HepG2 (cell line): ENCODE results near the gene PRELID1. TPM values are rescaled to one million over a fixed set of nuclear protein-coding genes. Genes with fewer than 3 reads are reported as not detected.
A peak's percentile ranks its signal among the peaks of the same experiment; 100 is the strongest.

Experiments
- ATAC-seq: fragments of 200-7000 bp; cut with Tn5 transposase; 3 replicates; pipeline ENCODE4 v1.9.1; 2020; ENCODE audit warnings: mild to moderate bottlenecking, moderate library complexity
- BruUV-seq: library from RNA; stranded (reverse); fragments of 400-500 nt; replicated peaks from 2 replicates; lab custom pipeline; 2021; lab: Mats Ljungman, UMichigan
- CTCF ChIA-PET: fragments of 300-600 bp; formaldehyde crosslinking; extraction: SDS; loops from one replicate; lab custom pipeline; 2021; ENCODE audit warnings: low total read pairs, inconsistent platforms, low intra/inter-chr PET ratio; lab: Yijun Ruan, JAX
- POLR2A ChIA-PET: fragments of 350-600 bp; sonication (Branson Sonifier 250); formaldehyde crosslinking; loops from one replicate; lab custom pipeline; 2020; ENCODE audit warnings: antibody characterized with exemption, inconsistent platforms; lab: Yijun Ruan, JAX
- DNase-seq: peaks from one replicate; pipeline ENCODE4 v3.0.0-alpha.2; 2015; ENCODE audit warnings: low spot score
- FAIRE-seq: peaks from 3 replicates; lab custom pipeline; 2011; peaks lifted over from hg19 to GRCh38; lab: Jason Lieb, UNC
- H2AFZ ChIP-seq: one replicate; pipeline ENCODE4 v1.6.1; 2011; ENCODE audit warnings: low read length, inconsistent platforms
- H3K27ac ChIP-seq: fragments of 300-600 bp; 3 replicates; pipeline ENCODE4 v1.8.0; 2011; ENCODE audit warnings: mixed run types, mild to moderate bottlenecking, mixed read lengths, low read length, inconsistent platforms; ENCODE audit not compliant: insufficient read depth; ENCODE audit errors: extremely low read length
- H3K27me3 ChIP-seq, 2 experiments: fragments of 200-600 bp in 1 of 2; 2 replicates in 1 of 2; 3 replicates in 1 of 2; pipeline versions ENCODE4 v1.6.0 to v1.8.0; 2011; ENCODE audit warnings: low read length in 2 of 2, mild to moderate bottlenecking in 2 of 2, moderate library complexity in 2 of 2, inconsistent platforms in 1 of 2; ENCODE audit not compliant: insufficient read depth in 2 of 2, control insufficient read depth in 1 of 2
- H3K36me3 ChIP-seq, 2 experiments: fragments of 200-600 bp in 1 of 2; replicated peaks in 1 of 2; 2 replicates in 1 of 2; 3 replicates in 1 of 2; pipeline versions ENCODE4 v1.5.1 to v1.8.0; 2011; ENCODE audit warnings: low read length in 2 of 2, inconsistent platforms in 1 of 2; ENCODE audit not compliant: insufficient read depth in 2 of 2, control insufficient read depth in 1 of 2
- H3K4me1 ChIP-seq: 2 replicates; pipeline ENCODE4 v1.5.1; 2012; ENCODE audit warnings: low read length, inconsistent platforms; ENCODE audit not compliant: insufficient read depth
- H3K4me2 ChIP-seq: 2 replicates; pipeline ENCODE4 v1.6.0; 2011; ENCODE audit warnings: low read depth, low read length, inconsistent platforms
- H3K4me3 ChIP-seq, 3 experiments: fragments of 200-600 bp in 1 of 3; sonication (generic), shearing (Covaris generic) in 1 of 3; replicated peaks in 1 of 3; 2 replicates each; pipeline ENCODE4 v1.5.1; 2011 to 2016; ENCODE audit warnings: low read length in 3 of 3, inconsistent platforms in 2 of 3, low read depth in 2 of 3, mild to moderate bottlenecking in 2 of 3, control low read depth in 1 of 3, mixed read lengths in 1 of 3; ENCODE audit not compliant: insufficient read depth in 1 of 3
- H3K79me2 ChIP-seq: one replicate; pipeline ENCODE4 v1.6.1; 2011; ENCODE audit warnings: low read length, inconsistent platforms; ENCODE audit not compliant: insufficient read depth
- H3K9ac ChIP-seq: 2 replicates; pipeline ENCODE4 v1.6.0; 2011; ENCODE audit warnings: mild to moderate bottlenecking, low read depth, low read length, inconsistent platforms; ENCODE audit not compliant: insufficient read depth
- H3K9me3 ChIP-seq: 2 replicates; pipeline ENCODE4 v1.5.1; 2012; ENCODE audit warnings: mild to moderate bottlenecking, low read length
- H4K20me1 ChIP-seq: 2 replicates; pipeline ENCODE4 v1.6.0; 2011; ENCODE audit warnings: inconsistent platforms, mild to moderate bottlenecking, low read length, moderate library complexity; ENCODE audit not compliant: insufficient read depth
- BCLAF1 ChIP-seq: fragments of 450-650 bp; IDR thresholded peaks from 2 replicates; pipeline ENCODE4 v1.6.1; 2017; ENCODE audit warnings: mild to moderate bottlenecking
- CHD4 ChIP-seq: fragments of 200-600 bp; sonication (generic); IDR thresholded peaks from 2 replicates; pipeline ENCODE4 v1.7.0; 2017; ENCODE audit warnings: mild to moderate bottlenecking, low read length, borderline replicate concordance
- ELF4 ChIP-seq: sonication (generic); formaldehyde crosslinking; IDR thresholded peaks from 2 replicates; pipeline ENCODE4 v1.5.0; 2020; ENCODE audit warnings: missing genetic modification reagents, mild to moderate bottlenecking, moderate library complexity, borderline replicate concordance
- FIP1L1 ChIP-seq: fragments of 200-400 bp; formaldehyde crosslinking; IDR thresholded peaks from 2 replicates; pipeline ENCODE4 v1.6.1; 2018; ENCODE audit warnings: low read depth, mild to moderate bottlenecking, low read length, moderate library complexity, borderline replicate concordance; ENCODE audit not compliant: insufficient read depth
- NKX3-1 ChIP-seq: sonication (generic); formaldehyde crosslinking; IDR thresholded peaks from 2 replicates; pipeline ENCODE4 v1.5.0; 2020; ENCODE audit warnings: missing genetic modification reagents
- RBM39 ChIP-seq: fragments of 200-400 bp; formaldehyde crosslinking; IDR thresholded peaks from one replicate; pipeline ENCODE4 v1.6.1; 2018; ENCODE audit warnings: antibody characterized with exemption, mild to moderate bottlenecking, low read depth, low read length; ENCODE audit not compliant: poor library complexity, severe bottlenecking
- ZBTB21 ChIP-seq: sonication (generic); formaldehyde crosslinking; IDR thresholded peaks from 2 replicates; pipeline ENCODE4 v1.4.0; 2020; ENCODE audit warnings: missing genetic modification reagents
- ZBTB39 ChIP-seq: sonication (generic); formaldehyde crosslinking; IDR thresholded peaks from 2 replicates; pipeline ENCODE4 v1.5.0; 2020; ENCODE audit warnings: missing genetic modification reagents
- ZMYM3 ChIP-seq: sonication (generic); formaldehyde crosslinking; IDR thresholded peaks from 2 replicates; pipeline ENCODE4 v1.5.1; 2020; ENCODE audit warnings: mild to moderate bottlenecking, missing genetic modification reagents
- ZNF12 ChIP-seq: sonication (generic); formaldehyde crosslinking; IDR thresholded peaks from 2 replicates; pipeline ENCODE4 v1.5.0; 2020; ENCODE audit warnings: missing genetic modification reagents
- ZNF326 ChIP-seq: sonication (generic); formaldehyde crosslinking; IDR thresholded peaks from 2 replicates; pipeline ENCODE4 v1.4.0; 2020; ENCODE audit warnings: missing genetic modification reagents, borderline replicate concordance
- ZNF629 ChIP-seq: sonication (generic); formaldehyde crosslinking; conservative IDR thresholded peaks from 2 replicates; pipeline ENCODE4 v1.5.0; 2020; ENCODE audit warnings: missing genetic modification reagents
- ZNF775 ChIP-seq: sonication (generic); formaldehyde crosslinking; IDR thresholded peaks from 2 replicates; pipeline ENCODE4 v1.4.0; 2020; ENCODE audit warnings: missing genetic modification reagents, mild to moderate bottlenecking, moderate library complexity, borderline replicate concordance
- ZNF781 ChIP-seq: sonication (generic); formaldehyde crosslinking; IDR thresholded peaks from 2 replicates; pipeline ENCODE4 v1.5.1; 2020; ENCODE audit warnings: borderline replicate concordance, mild to moderate bottlenecking, missing genetic modification reagents; ENCODE audit errors: not compliant biosample characterization
- WGBS: methylation state at CpG from one replicate; pipeline ENCODE4 v1.1.6; 2017; ENCODE audit warnings: low lambda C conversion rate; 5-methylcytosine and 5-hydroxymethylcytosine counted together
- in situ Hi-C: cut with HindIII; loops from 2 replicates; pipeline ENCODE4 v1.10.0; 2017; ENCODE audit warnings: low pct_unique_long_range_greater_than_20kb; ENCODE audit not compliant: extremely low pct_ligation_motif_present
- intact Hi-C: fragments of 100-400 bp; cut with micrococcal nuclease; formaldehyde crosslinking; loops from one replicate; pipeline ENCODE4 v1.10.0; 2022; ENCODE audit not compliant: unreplicated experiment
- polyA plus RNA-seq, 8 experiments: library from polyadenylated mRNA; depleted of rRNA in 3 of 8; stranded (reverse) in 7 of 8; unstranded in 1 of 8; fragments of >200 nt; fragmentation: Illumina TruSeq in 4 of 8; extraction: Trizol in 4 of 8; gene quantifications; 2 replicates each; pipeline versions ENCODE4 v1.2.1 to v1.2.3, GENCODE V29; 2011 to 2016; ENCODE audit warnings: low read depth in 4 of 8, missing spikeins in 1 of 8, mixed read lengths in 1 of 8; ENCODE audit not compliant: insufficient read depth in 1 of 8
- total RNA-seq, 5 experiments: library from RNA; depleted of rRNA; stranded (reverse); fragments of >200 nt; fragmentation: Illumina TruSeq; extraction: Trizol; gene quantifications; 2 replicates each; pipeline ENCODE4 v1.2.3, GENCODE V29; 2016; ENCODE audit warnings: low read depth in 1 of 5
- TF ChIP-seq, protein P1 (sequence below): IDR thresholded peaks from 2 replicates; pipeline ENCODE4 v1.6.1; 2016; ENCODE audit warnings: missing compliant biosample characterization, missing genetic modification reagents, borderline replicate concordance
- TF ChIP-seq, protein P2 (sequence below): IDR thresholded peaks from 2 replicates; pipeline ENCODE4 v1.6.1; 2016; ENCODE audit warnings: mild to moderate bottlenecking, missing biosample characterization, missing genetic modification reagents

Gene PRELID1
- total and polyA plus RNA-seq, 2 of the 13 experiments (the other 11 are each of a cell fraction or from before 2014, with no cell fraction given) = 250 to 271 TPM

GRCh38 chr5:177355162-177355867, 51.7 kb downstream of the PRELID1 start:
- peak overlapping the region; percentile 45 for H3K9ac ChIP-seq
- BruUV-seq = no TSS peak
- H3K9me3 ChIP-seq = no peaks in the 10 kb centered on the region
- H3K27me3 ChIP-seq = peaks cover 0 to 6% of the 10 kb centered on the region in 2 experiments; a peak in 1 of 5 replicates
- intact Hi-C loops (no loop called here), in situ Hi-C loops (loop anchor here (25.0 kb wide), 1 partner anchor 818 kb away; the partner anchor contains the start of genes CDHR2 and RNF44)
- H3K36me3 ChIP-seq = no peaks in the 10 kb centered on the region
- peak overlapping the region in 1 of 3 experiments; percentile 33; a peak in 1 of 6 replicates for H3K4me3 ChIP-seq
- no peaks in the 10 kb centered on the region for H4K20me1 ChIP-seq
- DNase-seq (no peak), FAIRE-seq (no peak), ATAC-seq (no peak)
- 100% methylated on average over 1 of the region's 1 CpG for WGBS
- ChIA-PET CTCF (no interaction called here), POLR2A (interaction anchor here (0.6 to 6.8 kb wide), 10 partner anchors 10 to 268 kb away, joined by 3 to 84 read pairs (median 10); partner anchors contain the start of genes F12 and FGFR4)
- peaks cover 88% of the 10 kb centered on the region for H3K4me1 ChIP-seq
- H3K4me2 ChIP-seq = peak overlapping the region; percentile 75; the same call in 1 of the 2 replicates
- no peak overlapping the region for H3K27ac ChIP-seq
- H3K79me2 ChIP-seq = peaks cover 11% of the 10 kb centered on the region
- H2AFZ ChIP-seq = no peak overlapping the region
- TF ChIP-seq ELF4 (CRISPR knock-in tag) (no peak), ZNF781 (no peak), CHD4 (no peak), ZBTB39 (CRISPR knock-in tag) (no peak), ZNF775 (CRISPR knock-in tag) (no peak), ZNF629 (CRISPR knock-in tag) (peak; percentile 84), RBM39 (no peak), BCLAF1 (no peak), ZBTB21 (CRISPR knock-in tag) (no peak), FIP1L1 (no peak), ZMYM3 (CRISPR knock-in tag) (0 out of 2 replicates have a peak, but pooled peaks have one; percentile 42), NKX3-1 (CRISPR knock-in tag) (no peak), ZNF326 (CRISPR knock-in tag) (no peak), ZNF12 (CRISPR knock-in tag) (peak; percentile 100)
- TF ChIP-seq, protein P1, sequence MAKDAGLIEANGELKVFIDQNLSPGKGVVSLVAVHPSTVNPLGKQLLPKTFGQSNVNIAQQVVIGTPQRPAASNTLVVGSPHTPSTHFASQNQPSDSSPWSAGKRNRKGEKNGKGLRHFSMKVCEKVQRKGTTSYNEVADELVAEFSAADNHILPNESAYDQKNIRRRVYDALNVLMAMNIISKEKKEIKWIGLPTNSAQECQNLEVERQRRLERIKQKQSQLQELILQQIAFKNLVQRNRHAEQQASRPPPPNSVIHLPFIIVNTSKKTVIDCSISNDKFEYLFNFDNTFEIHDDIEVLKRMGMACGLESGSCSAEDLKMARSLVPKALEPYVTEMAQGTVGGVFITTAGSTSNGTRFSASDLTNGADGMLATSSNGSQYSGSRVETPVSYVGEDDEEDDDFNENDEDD (CRISPR knock-in tag) = no peak
- TF ChIP-seq, protein P2, sequence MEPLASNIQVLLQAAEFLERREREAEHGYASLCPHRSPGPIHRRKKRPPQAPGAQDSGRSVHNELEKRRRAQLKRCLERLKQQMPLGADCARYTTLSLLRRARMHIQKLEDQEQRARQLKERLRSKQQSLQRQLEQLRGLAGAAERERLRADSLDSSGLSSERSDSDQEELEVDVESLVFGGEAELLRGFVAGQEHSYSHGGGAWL = no peak
